PFSK-1 (cell line): Measurements from ENCODE around the gene ZFAND6.

ENCODE experiments used
- FOXP2 ChIP-seq: optimal IDR thresholded peaks from 2 replicates; pipeline ENCODE3; 2011; ENCODE audit warnings: borderline replicate concordance, control low read depth, inconsistent platforms; ENCODE audit not compliant: insufficient read depth; ENCODE audit errors: extremely low read length, extremely low read depth
- POLR2AphosphoS5 ChIP-seq: IDR thresholded peaks from 2 replicates; pipeline ENCODE4 v1.6.1; 2012; ENCODE audit warnings: low read depth, mild to moderate bottlenecking, control low read depth, low read length, moderate library complexity
- SIN3A ChIP-seq: IDR thresholded peaks from 2 replicates; pipeline ENCODE4 v1.6.1; 2012; ENCODE audit warnings: mild to moderate bottlenecking, low read length, moderate library complexity, borderline replicate concordance; ENCODE audit not compliant: insufficient read depth
- TAF1 ChIP-seq: IDR thresholded peaks from 2 replicates; pipeline ENCODE4 v1.6.1; 2012; ENCODE audit warnings: low read length, control low read depth, borderline replicate concordance; ENCODE audit not compliant: insufficient read depth
- TF ChIP-seq, protein P1 (sequence below), 2 experiments: IDR thresholded peaks; 2 replicates each; pipeline versions ENCODE4 v1.6.1 to v1.8.0; 2011 to 2012; ENCODE audit warnings: low read depth in 2 of 2, low read length in 2 of 2, control low read depth in 1 of 2, inconsistent platforms in 1 of 2, mild to moderate bottlenecking in 1 of 2, moderate library complexity in 1 of 2; ENCODE audit not compliant: insufficient read depth in 1 of 2

ZFAND6 gene

DNA sequence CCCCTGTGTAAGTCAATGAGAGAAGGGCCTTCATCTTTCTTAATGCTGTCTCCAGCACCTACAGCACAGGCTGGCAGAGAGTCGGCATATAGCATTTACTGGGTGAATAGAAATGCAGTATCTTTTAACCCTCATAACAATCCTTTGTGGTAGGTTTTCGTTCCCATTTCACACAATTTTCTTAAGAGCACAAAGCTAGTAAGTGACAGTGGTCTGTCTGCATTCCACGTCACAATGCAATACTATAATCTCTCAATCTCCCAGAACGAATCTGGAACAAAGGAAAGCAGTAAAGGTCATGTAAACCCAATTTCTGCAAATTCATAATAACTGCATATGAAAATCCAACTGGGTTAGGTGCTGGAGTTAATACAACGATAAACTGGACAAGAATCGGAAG, 1.4 kb upstream of the ZFAND6 start:
- TF ChIP-seq TAF1 (no peak), FOXP2 (no peak), POLR2AphosphoS5 (no peak)

DNA sequence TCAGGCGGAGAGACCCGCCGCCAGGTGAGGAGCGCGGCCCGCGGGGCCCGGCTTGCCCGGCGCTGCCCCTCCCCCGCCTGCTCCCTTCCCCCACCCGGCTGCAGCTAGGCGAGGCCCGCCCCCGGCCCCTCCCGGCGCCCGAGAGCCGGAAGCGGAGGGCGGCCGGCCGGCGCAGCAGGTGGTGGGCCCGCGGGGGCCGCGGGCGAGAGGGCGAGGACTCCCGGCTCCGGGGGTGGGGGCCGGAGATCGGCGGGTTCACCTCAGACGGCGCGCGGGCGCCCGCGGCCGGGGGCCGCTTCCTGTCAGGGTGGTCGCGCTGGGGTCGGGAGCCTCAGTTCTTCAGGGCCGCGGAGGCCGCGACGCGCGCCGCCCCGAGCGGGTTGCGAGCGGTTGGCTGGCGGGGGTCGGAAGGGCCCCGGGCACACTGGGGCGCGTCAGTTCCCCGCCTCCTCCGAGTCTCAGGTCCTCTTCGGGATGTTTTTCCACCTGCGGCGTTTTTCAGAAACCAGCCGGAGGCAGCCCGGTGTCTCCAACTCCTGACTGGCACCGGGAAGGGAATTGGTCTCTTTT, 395 bp downstream of the ZFAND6 start:
- TF ChIP-seq, protein P1, sequence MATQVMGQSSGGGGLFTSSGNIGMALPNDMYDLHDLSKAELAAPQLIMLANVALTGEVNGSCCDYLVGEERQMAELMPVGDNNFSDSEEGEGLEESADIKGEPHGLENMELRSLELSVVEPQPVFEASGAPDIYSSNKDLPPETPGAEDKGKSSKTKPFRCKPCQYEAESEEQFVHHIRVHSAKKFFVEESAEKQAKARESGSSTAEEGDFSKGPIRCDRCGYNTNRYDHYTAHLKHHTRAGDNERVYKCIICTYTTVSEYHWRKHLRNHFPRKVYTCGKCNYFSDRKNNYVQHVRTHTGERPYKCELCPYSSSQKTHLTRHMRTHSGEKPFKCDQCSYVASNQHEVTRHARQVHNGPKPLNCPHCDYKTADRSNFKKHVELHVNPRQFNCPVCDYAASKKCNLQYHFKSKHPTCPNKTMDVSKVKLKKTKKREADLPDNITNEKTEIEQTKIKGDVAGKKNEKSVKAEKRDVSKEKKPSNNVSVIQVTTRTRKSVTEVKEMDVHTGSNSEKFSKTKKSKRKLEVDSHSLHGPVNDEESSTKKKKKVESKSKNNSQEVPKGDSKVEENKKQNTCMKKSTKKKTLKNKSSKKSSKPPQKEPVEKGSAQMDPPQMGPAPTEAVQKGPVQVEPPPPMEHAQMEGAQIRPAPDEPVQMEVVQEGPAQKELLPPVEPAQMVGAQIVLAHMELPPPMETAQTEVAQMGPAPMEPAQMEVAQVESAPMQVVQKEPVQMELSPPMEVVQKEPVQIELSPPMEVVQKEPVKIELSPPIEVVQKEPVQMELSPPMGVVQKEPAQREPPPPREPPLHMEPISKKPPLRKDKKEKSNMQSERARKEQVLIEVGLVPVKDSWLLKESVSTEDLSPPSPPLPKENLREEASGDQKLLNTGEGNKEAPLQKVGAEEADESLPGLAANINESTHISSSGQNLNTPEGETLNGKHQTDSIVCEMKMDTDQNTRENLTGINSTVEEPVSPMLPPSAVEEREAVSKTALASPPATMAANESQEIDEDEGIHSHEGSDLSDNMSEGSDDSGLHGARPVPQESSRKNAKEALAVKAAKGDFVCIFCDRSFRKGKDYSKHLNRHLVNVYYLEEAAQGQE (IDR thresholded peaks at IDR 0.05; ENCODE audit: insufficient read depth in 1 of 2, low read depth in 2 of 2, low read length in 2 of 2): no peak
- no peak; the same call in 1 of the 2 replicates for TF ChIP-seq POLR2AphosphoS5
- no peak for TF ChIP-seq TAF1
- no peak for TF ChIP-seq SIN3A
- no peak for TF ChIP-seq FOXP2

DNA sequence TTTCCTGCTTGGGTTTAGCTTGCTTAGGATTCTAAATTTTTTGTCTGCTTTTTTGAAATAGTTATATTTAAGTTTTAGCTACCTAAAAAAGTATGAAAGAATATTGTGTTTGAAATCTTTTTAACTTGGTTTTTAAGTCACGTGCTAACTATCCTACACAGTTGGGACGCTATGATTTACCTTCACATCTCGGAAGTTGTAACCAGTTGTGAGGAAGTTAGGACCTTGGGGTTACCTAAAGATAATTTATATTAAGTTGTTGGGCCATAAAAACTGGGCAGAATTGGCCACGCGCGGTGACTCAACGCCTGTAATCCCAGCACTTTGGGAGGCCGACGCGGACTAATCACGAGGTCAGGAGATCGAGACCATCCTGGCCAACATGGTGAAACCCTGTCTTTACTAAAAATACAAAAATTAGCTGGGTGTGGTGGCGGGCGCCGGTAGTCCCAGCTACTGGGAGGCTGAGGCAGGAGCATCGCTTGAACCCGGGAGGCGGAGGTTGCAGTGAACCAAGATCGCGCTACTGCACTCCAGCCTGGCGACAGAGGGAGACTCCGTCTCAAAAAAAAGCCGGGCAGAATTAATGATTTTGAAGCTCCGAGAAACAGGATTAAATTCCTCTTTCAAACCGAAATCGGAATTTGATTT, 1.0 kb downstream of the ZFAND6 start:
- TF ChIP-seq POLR2AphosphoS5 (no peak), FOXP2 (no peak), TAF1 (no peak), SIN3A (no peak)
- TF ChIP-seq, protein P1 (IDR thresholded peaks at IDR 0.05; ENCODE audit: insufficient read depth in 1 of 2, low read depth in 2 of 2, low read length in 2 of 2): no peak

DNA sequence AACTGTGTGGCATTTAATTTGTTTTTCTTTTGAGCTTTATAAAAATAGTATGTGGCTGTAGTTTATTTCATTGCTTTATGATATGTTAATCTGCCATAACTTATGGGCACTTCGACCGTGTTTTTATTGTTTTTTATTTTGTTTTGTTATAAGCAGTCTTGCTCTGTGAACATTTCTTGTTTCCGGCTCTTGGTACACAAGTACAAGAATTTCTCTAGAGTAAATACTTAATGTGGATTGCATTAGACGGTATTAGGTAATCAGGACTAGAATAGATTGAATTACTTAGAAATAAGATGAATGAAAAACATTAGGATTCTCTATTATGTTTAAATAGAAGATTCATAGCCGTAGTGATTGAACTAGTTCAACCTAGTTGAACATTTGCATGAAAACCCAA, 2.1 kb downstream of the ZFAND6 start:
- TF ChIP-seq TAF1 (no peak), POLR2AphosphoS5 (no peak), SIN3A (no peak)

DNA sequence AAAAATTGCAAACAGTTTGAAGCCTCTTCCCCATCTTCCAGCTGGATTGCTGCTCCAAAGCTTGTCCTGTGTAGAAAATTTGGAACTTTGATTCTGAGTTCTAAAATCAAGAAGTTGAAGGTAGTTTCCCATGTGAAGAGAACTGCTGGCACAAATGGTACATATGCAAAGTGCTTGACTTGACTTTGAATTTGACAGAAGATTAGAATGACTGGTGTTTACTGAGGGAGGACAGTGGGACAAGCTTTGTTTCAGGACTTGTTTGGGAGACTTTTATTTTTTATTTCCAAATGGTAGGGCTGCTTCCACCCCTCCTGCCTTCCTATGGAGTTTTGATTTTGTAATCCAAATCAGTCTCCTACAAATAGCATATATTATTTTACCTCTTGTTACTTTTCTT, 7.4 kb downstream of the ZFAND6 start:
- TF ChIP-seq, protein P1 (IDR thresholded peaks at IDR 0.05; ENCODE audit: insufficient read depth in 1 of 2, low read depth in 2 of 2, low read length in 2 of 2): no peak
- TF ChIP-seq TAF1 (no peak), POLR2AphosphoS5 (no peak), SIN3A (no peak)

DNA sequence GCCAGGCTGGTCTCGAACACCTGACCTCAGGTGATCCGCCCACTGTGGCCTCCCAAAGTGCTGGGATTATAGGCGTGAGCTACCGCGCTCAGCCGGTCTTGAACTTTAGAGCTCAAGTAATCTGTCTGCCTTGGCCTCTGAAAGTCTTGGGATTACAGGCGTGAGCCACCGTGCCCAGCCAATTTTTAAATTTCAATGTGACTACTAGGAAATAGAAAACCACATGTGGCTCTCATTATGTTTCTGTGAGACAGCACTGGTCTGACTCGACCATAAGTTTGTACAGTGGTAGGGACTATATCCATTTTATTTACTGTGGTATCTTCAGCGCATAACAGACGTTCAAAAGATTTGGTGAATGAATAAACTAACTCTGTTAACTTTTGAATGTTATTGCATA, 9.1 kb downstream of the ZFAND6 start:
- TF ChIP-seq SIN3A (no peak), FOXP2 (no peak), POLR2AphosphoS5 (no peak), TAF1 (no peak)
- TF ChIP-seq, protein P1 (IDR thresholded peaks at IDR 0.05; ENCODE audit: insufficient read depth in 1 of 2, low read depth in 2 of 2, low read length in 2 of 2): no peak
